ENCODE measurements around the gene MASTL. TPM values are rescaled to one million over a fixed set of nuclear protein-coding genes. Genes with fewer than 3 reads are reported as not detected.
A peak's percentile ranks its signal among the peaks of the same experiment; 100 is the strongest.

MASTL gene
- total RNA-seq, result 1 to 10 TPM; 4.3 to 4.9 TPM

GRCh38 chr10:27155066-27155754, at the start of gene MASTL:
MASTL (plus strand) TSS chr10:27155352; CDS start chr10:27155427, 75 bp downstream.
- peaks cover 0 to 7% of the 10 kb centered on the region in 2 donors for H3K36me3 ChIP-seq (replicated peaks in 1 of 2; ENCODE audit: insufficient read depth in 1 of 2, low read depth in 2 of 2)
- H3K4me3 ChIP-seq, result peak within 1 kb of the TSS; percentile 61 to 95
- no peaks in the 10 kb centered on the region for H3K27me3 ChIP-seq
- TF ChIP-seq CTCF (IDR thresholded peaks at IDR 0.05) (peak in 1 of 7 experiments; percentile 18), POLR2A (IDR thresholded peaks at IDR 0.05) (peak; percentile 87 to 96 (median 95))
- peaks cover 37% of the 10 kb centered on the region for H3K4me1 ChIP-seq
- DNase-seq (peak; percentile 90 to 94 (median 92)), ATAC-seq (peak; percentile 92)
- WGBS, 2 donors, result 0% methylated on average over 41 to 42 of the region's 55 CpGs
- intact Hi-C loops (cut with DNase I), result no loop called here
- no peaks in the 10 kb centered on the region for H3K9me3 ChIP-seq
- peak within 1 kb of the TSS; percentile 91 to 99 (median 98) for H3K27ac ChIP-seq

- WGBS, 2 donors, result 95 to 96% methylated on average over 3 of the region's 3 CpGs
- Histone ChIP-seq H3K27ac (no peak overlapping the region), H3K36me3 (replicated peaks in 1 of 2; ENCODE audit: insufficient read depth in 1 of 2, low read depth in 2 of 2) (peaks cover 7% of the 10 kb centered on the region in 2 donors), H3K4me3 (no peak overlapping the region), H3K4me1 (no peaks in the 10 kb centered on the region), H3K27me3 (no peaks in the 10 kb centered on the region), H3K9me3 (peaks cover 0 to 5% (median 0%) of the 10 kb centered on the region in 3 donors)
- no peak for TF ChIP-seq POLR2A (IDR thresholded peaks at IDR 0.05)
- no peak for TF ChIP-seq CTCF (IDR thresholded peaks at IDR 0.05)
- no peak for DNase-seq
- intact Hi-C loops (cut with DNase I), result no loop called here
- ATAC-seq, result no peak
Observed at GRCh38 chr10:27108165-27108564, 47.0 kb upstream of the MASTL start.

GRCh38 chr10:27134371-27134770, 20.8 kb upstream of the MASTL start:
- Histone ChIP-seq H3K9me3 (no peaks in the 10 kb centered on the region), H3K4me3 (no peak overlapping the region), H3K36me3 (replicated peaks in 1 of 2; ENCODE audit: insufficient read depth in 1 of 2, low read depth in 2 of 2) (peaks cover 6 to 29% of the 10 kb centered on the region in 2 donors), H3K4me1 (no peaks in the 10 kb centered on the region), H3K27ac (no peak overlapping the region), H3K27me3 (no peaks in the 10 kb centered on the region)
- intact Hi-C loops (cut with DNase I), result no loop called here
- TF ChIP-seq POLR2A (IDR thresholded peaks at IDR 0.05) (no peak), CTCF (IDR thresholded peaks at IDR 0.05) (no peak)
- ATAC-seq, result no peak
- no peak for DNase-seq
- WGBS, 2 donors, result 91 to 94% methylated on average over 3 of the region's 3 CpGs

GRCh38 chr10:27138277-27138676, 16.9 kb upstream of the MASTL start:
- TF ChIP-seq CTCF (IDR thresholded peaks at IDR 0.05) (no peak), POLR2A (IDR thresholded peaks at IDR 0.05) (no peak)
- no peaks in the 10 kb centered on the region for H3K4me1 ChIP-seq
- ATAC-seq (no peak), DNase-seq (no peak)
- H3K4me3 ChIP-seq, result no peak overlapping the region
- no peak overlapping the region for H3K27ac ChIP-seq
- intact Hi-C loops (cut with DNase I), result no loop called here
- no peaks in the 10 kb centered on the region for H3K9me3 ChIP-seq
- no peaks in the 10 kb centered on the region for H3K27me3 ChIP-seq
- H3K36me3 ChIP-seq (replicated peaks in 1 of 2; ENCODE audit: insufficient read depth in 1 of 2, low read depth in 2 of 2), result peaks cover 0 to 16% of the 10 kb centered on the region in 2 donors
- WGBS, 2 donors, result 75 to 77% methylated on average over 3 of the region's 3 CpGs

- intact Hi-C loops (cut with DNase I), result no loop called here
- H3K9me3 ChIP-seq, result no peaks in the 10 kb centered on the region
- H3K27me3 ChIP-seq, result no peaks in the 10 kb centered on the region
- no peak overlapping the region for H3K27ac ChIP-seq
- ATAC-seq (no peak), DNase-seq (no peak)
- no peak for TF ChIP-seq POLR2A (IDR thresholded peaks at IDR 0.05)
- no peak overlapping the region for H3K4me3 ChIP-seq
- H3K36me3 ChIP-seq (replicated peaks in 1 of 2; ENCODE audit: insufficient read depth in 1 of 2, low read depth in 2 of 2), result peaks cover 0 to 11% of the 10 kb centered on the region in 2 donors
- 94 to 100% methylated on average over 1 of the region's 1 CpG for whole genome bisulfite sequencing, 2 donors
- no peaks in the 10 kb centered on the region for H3K4me1 ChIP-seq
Observed at GRCh38 chr10:27143686-27144085, 11.5 kb upstream of the MASTL start.
